A673 (cell line): ENCODE measurements around the gene CENPU.

Experiments used
- EZH2 ChIP-seq: fragments of 200-600 bp; sonication (generic); IDR thresholded peaks from 2 replicates; pipeline ENCODE4 v1.6.1; 2017; ENCODE audit warnings: borderline replicate concordance, low read depth, mild to moderate bottlenecking, mixed read lengths, antibody characterized with exemption, low read length; ENCODE audit not compliant: poor library complexity, severe bottlenecking
- TF ChIP-seq, protein P1 (sequence below): fragments of 300-800, 200-600 bp; sonication (generic); conservative IDR thresholded peaks from 2 replicates; pipeline ENCODE4 v1.5.1; 2017; ENCODE audit warnings: low read depth, mild to moderate bottlenecking, antibody characterized with exemption, low read length, moderate library complexity, mixed read lengths

DNA sequence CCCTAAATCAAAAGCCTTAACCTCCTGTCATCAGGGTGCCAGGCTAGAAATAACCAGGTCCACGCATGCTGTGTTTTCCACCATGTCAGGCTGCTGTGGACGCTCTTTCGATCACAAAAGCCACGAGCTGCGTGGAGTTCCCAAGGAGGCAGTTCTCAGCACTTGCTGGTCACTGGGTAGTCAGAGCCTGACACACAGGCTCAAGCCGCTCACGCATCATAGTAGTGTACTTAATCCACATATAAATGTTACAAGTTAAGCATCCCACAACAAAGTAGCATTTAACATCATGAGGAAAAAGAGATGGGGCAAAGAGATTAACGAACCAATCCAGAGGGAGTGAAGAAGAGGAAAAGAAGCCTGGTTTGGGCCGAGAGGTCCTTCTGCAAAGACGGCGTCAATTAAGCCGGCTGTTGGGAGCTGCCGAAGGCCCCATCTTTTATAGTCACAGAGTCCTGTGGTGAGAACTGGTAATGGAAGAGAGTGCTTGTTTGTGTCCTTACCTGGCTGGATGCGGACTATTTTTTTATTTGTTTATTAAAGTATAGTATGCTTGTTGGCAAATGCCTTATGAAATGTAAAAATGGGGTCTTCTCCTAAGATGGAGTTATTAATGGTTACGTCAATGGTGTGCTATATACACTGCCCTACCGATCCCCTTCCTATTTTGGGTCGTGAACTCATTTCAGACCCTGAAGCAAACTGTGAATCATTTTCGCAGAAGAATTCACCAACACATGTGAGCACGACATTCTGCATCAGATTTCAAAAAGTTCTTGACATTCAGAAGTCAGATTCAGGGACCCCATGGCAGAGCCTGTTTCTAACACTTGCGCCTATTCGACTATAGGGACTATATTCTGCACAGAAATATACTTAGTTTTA is 83.7 kb downstream of the CENPU start:
- TF ChIP-seq, protein P1, sequence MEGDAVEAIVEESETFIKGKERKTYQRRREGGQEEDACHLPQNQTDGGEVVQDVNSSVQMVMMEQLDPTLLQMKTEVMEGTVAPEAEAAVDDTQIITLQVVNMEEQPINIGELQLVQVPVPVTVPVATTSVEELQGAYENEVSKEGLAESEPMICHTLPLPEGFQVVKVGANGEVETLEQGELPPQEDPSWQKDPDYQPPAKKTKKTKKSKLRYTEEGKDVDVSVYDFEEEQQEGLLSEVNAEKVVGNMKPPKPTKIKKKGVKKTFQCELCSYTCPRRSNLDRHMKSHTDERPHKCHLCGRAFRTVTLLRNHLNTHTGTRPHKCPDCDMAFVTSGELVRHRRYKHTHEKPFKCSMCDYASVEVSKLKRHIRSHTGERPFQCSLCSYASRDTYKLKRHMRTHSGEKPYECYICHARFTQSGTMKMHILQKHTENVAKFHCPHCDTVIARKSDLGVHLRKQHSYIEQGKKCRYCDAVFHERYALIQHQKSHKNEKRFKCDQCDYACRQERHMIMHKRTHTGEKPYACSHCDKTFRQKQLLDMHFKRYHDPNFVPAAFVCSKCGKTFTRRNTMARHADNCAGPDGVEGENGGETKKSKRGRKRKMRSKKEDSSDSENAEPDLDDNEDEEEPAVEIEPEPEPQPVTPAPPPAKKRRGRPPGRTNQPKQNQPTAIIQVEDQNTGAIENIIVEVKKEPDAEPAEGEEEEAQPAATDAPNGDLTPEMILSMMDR, result no peak
- TF ChIP-seq EZH2, result no peak
